Activated B cell treated with CpG ODN at 0.5 μM for 24 hours (primary cell): ENCODE results near the gene RGS7. TPM values are rescaled to one million over a fixed set of nuclear protein-coding genes. Genes with fewer than 3 reads are reported as not detected.
"Not testable (repeated sequence)": the region's sequence is repeated elsewhere in the genome, so short reads cannot be mapped to it uniquely, and the experiment has no call there.

Experiments
- ATAC-seq: fragments of 200-7000 bp; cut with Tn5 transposase; one replicate; pipeline ENCODE4 v1.10.0; 2021; ENCODE audit warnings: low read depth, mild to moderate bottlenecking, moderate library complexity
- CTCF ChIA-PET: fragments of 350-600 bp; sonication (Branson Sonifier 250); formaldehyde crosslinking; loops from one replicate; lab custom pipeline; 2021; ENCODE audit warnings: antibody characterized with exemption; lab: Charles Lee
- POLR2A ChIA-PET: fragments of 350-600 bp; sonication (Branson Sonifier 250); formaldehyde crosslinking; loops from one replicate; lab custom pipeline; 2021; ENCODE audit warnings: antibody characterized with exemption; lab: Charles Lee
- DNase-seq: peaks from one replicate; pipeline ENCODE4 v3.0.0; 2022
- H3K27ac Mint-ChIP-seq: one replicate; pipeline ENCODE4 v1.8.0; 2020; ENCODE audit warnings: mixed read lengths
- H3K27me3 Mint-ChIP-seq: one replicate; pipeline ENCODE4 v1.8.0; 2021; ENCODE audit warnings: mixed read lengths
- H3K36me3 Mint-ChIP-seq: one replicate; pipeline ENCODE4 v1.8.0; 2021; ENCODE audit warnings: low read depth, mixed read lengths
- H3K4me1 Mint-ChIP-seq: one replicate; pipeline ENCODE4 v1.8.0; 2021; ENCODE audit warnings: mixed read lengths
- H3K4me3 Mint-ChIP-seq: one replicate; pipeline ENCODE4 v1.8.0; 2020; ENCODE audit warnings: mild to moderate bottlenecking, mixed read lengths
- H3K9me3 Mint-ChIP-seq: one replicate; pipeline ENCODE4 v1.8.0; 2020; ENCODE audit warnings: mixed read lengths
- CTCF ChIP-seq: fragments of 200-600 bp; IDR thresholded peaks from one replicate; pipeline ENCODE4 v1.8.0; 2022; ENCODE audit warnings: antibody characterized with exemption, mild to moderate bottlenecking
- intact Hi-C: fragments of 100-400 bp; cut with micrococcal nuclease; formaldehyde crosslinking; loops from one replicate; pipeline ENCODE4 v1.15.1; 2024
- total RNA-seq: library from RNA; stranded (reverse); gene quantifications from 2 replicates; pipeline ENCODE4 v1.2.3, GENCODE V29; 2022

Gene RGS7
- total RNA-seq, 1 donor from 2014 or later: 0.49 TPM

- Mint-ChIP-seq H3K36me3 (no peaks in the 10 kb centered on the region), H3K4me1 (peaks cover 3% of the 10 kb centered on the region), H3K4me3 (no peak overlapping the region), H3K9me3 (peaks cover 3% of the 10 kb centered on the region), H3K27ac (no peak overlapping the region), H3K27me3 (no peaks in the 10 kb centered on the region)
- no peak for TF ChIP-seq CTCF
- ATAC-seq: no peak
- POLR2A ChIA-PET: no interaction called here
- CTCF ChIA-PET: no interaction called here
- intact Hi-C loops: no loop called here
- DNase-seq: no peak
Observed at GRCh38 chr1:241156231-241156965, 200.6 kb downstream of the RGS7 start.

- Mint-ChIP-seq H3K27ac (no peak overlapping the region), H3K27me3 (no peaks in the 10 kb centered on the region), H3K4me1 (no peaks in the 10 kb centered on the region), H3K9me3 (no peaks in the 10 kb centered on the region), H3K4me3 (no peak overlapping the region), H3K36me3 (no peaks in the 10 kb centered on the region)
- no peak for TF ChIP-seq CTCF
- ChIA-PET POLR2A (no interaction called here), CTCF (no interaction called here)
- ATAC-seq (no peak), DNase-seq (no peak)
- intact Hi-C loops: no loop called here
Observed at GRCh38 chr1:241145881-241146280, 211.1 kb downstream of the RGS7 start.

- no peaks in the 10 kb centered on the region for H3K36me3 Mint-ChIP-seq
- POLR2A ChIA-PET: no interaction called here
- no peak for DNase-seq
- H3K4me3 Mint-ChIP-seq: no peak overlapping the region
- H3K27ac Mint-ChIP-seq: no peak overlapping the region
- CTCF ChIA-PET: no interaction called here
- TF ChIP-seq CTCF: no peak
- intact Hi-C loops: no loop called here
- no peaks in the 10 kb centered on the region for H3K9me3 Mint-ChIP-seq
- H3K27me3 Mint-ChIP-seq: no peaks in the 10 kb centered on the region
- H3K4me1 Mint-ChIP-seq: no peaks in the 10 kb centered on the region
- ATAC-seq: no peak
Observed at GRCh38 chr1:241143765-241144442, 213.1 kb downstream of the RGS7 start.

- POLR2A ChIA-PET: no interaction called here
- no peak overlapping the region for H3K4me3 Mint-ChIP-seq
- no peak overlapping the region for H3K27ac Mint-ChIP-seq
- H3K36me3 Mint-ChIP-seq: no peaks in the 10 kb centered on the region
- DNase-seq: no peak
- no peaks in the 10 kb centered on the region for H3K9me3 Mint-ChIP-seq
- CTCF ChIA-PET: no interaction called here
- H3K27me3 Mint-ChIP-seq: no peaks in the 10 kb centered on the region
- intact Hi-C loops: no loop called here
- H3K4me1 Mint-ChIP-seq: no peaks in the 10 kb centered on the region
- ATAC-seq: no peak
- no peak for TF ChIP-seq CTCF
Observed at GRCh38 chr1:241142493-241142892, 214.5 kb downstream of the RGS7 start.

- CTCF ChIA-PET, H3K27me3 Mint-ChIP-seq, intact Hi-C loops, H3K36me3 Mint-ChIP-seq, POLR2A ChIA-PET, H3K4me3 Mint-ChIP-seq, DNase-seq, ATAC-seq, H3K9me3 Mint-ChIP-seq, H3K4me1 Mint-ChIP-seq, H3K27ac Mint-ChIP-seq: not testable (repeated sequence)
Observed at GRCh38 chr1:241141646-241142045, 215.4 kb downstream of the RGS7 start.
